Hepatocyte (in vitro differentiated cells): ENCODE results near the gene ZNF75A. TPM values are rescaled to one million over a fixed set of nuclear protein-coding genes. Genes with fewer than 3 reads are reported as not detected.
A peak's percentile ranks its signal among the peaks of the same experiment; 100 is the strongest.

ENCODE experiments used
- DNase-seq: peaks from one replicate; pipeline ENCODE4 v3.0.0-alpha.2; 2016; ENCODE audit warnings: low spot score
- H2AFZ ChIP-seq: fragments of 200-600 bp; sonication (generic); 2 replicates; pipeline ENCODE4 v1.6.0; 2016; ENCODE audit warnings: antibody characterized with exemption, mild to moderate bottlenecking
- H3K27ac ChIP-seq: fragments of 200-600 bp; sonication (generic); 2 replicates; pipeline ENCODE4 v1.5.1; 2016; ENCODE audit warnings: mild to moderate bottlenecking
- H3K27me3 ChIP-seq: fragments of 200-600 bp; sonication (generic); 2 replicates; pipeline ENCODE4 v1.6.1; 2016
- H3K36me3 ChIP-seq: fragments of 200-600 bp; sonication (generic); replicated peaks from 2 replicates; pipeline ENCODE4 v1.5.1; 2016; ENCODE audit warnings: low read depth; ENCODE audit not compliant: insufficient read depth
- H3K4me1 ChIP-seq: fragments of 200-600 bp; sonication (generic); 2 replicates; pipeline ENCODE4 v1.5.1; 2016; ENCODE audit warnings: mild to moderate bottlenecking, moderate library complexity; ENCODE audit not compliant: insufficient read depth
- H3K4me2 ChIP-seq: fragments of 200-600 bp; sonication (generic); 2 replicates; pipeline ENCODE4 v1.6.0; 2016
- H3K4me3 ChIP-seq: fragments of 200-600 bp; sonication (generic); 2 replicates; pipeline ENCODE4 v1.5.1; 2016; ENCODE audit warnings: mild to moderate bottlenecking
- H3K79me2 ChIP-seq: fragments of 200-600 bp; sonication (generic); 2 replicates; pipeline ENCODE4 v1.6.0; 2017; ENCODE audit warnings: mild to moderate bottlenecking
- H3K9me2 ChIP-seq: fragments of 200-600 bp; sonication (generic); replicated peaks from 2 replicates; pipeline ENCODE4 v1.6.0; 2017; ENCODE audit warnings: mild to moderate bottlenecking; ENCODE audit not compliant: insufficient read depth
- H3K9me3 ChIP-seq: fragments of 200-600 bp; sonication (generic); 2 replicates; pipeline ENCODE4 v1.5.1; 2016; ENCODE audit warnings: low read depth, mild to moderate bottlenecking
- H4K20me1 ChIP-seq: fragments of 200-600 bp; sonication (generic); 2 replicates; pipeline ENCODE4 v1.6.0; 2016; ENCODE audit warnings: mild to moderate bottlenecking; ENCODE audit not compliant: insufficient read depth, poor library complexity, severe bottlenecking
- CTCF ChIP-seq: fragments of 200-600 bp; sonication (generic); IDR thresholded peaks from 2 replicates; pipeline ENCODE4 v1.5.1; 2016; ENCODE audit warnings: antibody characterized with exemption, mild to moderate bottlenecking; ENCODE audit not compliant: poor library complexity
- EZH2 ChIP-seq: fragments of 200-600 bp; sonication (generic); IDR thresholded peaks from 2 replicates; pipeline ENCODE4 v1.6.1; 2016; ENCODE audit warnings: antibody characterized with exemption, mild to moderate bottlenecking, borderline replicate concordance
- EZH2phosphoT487 ChIP-seq: fragments of 200-600 bp; sonication (generic); IDR thresholded peaks from one replicate; pipeline ENCODE4 v1.6.1; 2018; ENCODE audit warnings: antibody characterized with exemption, mild to moderate bottlenecking, low read depth, moderate library complexity; ENCODE audit not compliant: unreplicated experiment, severe bottlenecking
- WGBS: methylation state at CpG from one replicate; pipeline ENCODE4 v1.1.6; 2016; ENCODE audit warnings: low lambda C conversion rate; ENCODE audit errors: missing lambda C conversion rate; 5-methylcytosine and 5-hydroxymethylcytosine counted together
- polyA plus RNA-seq: library from polyadenylated mRNA; unstranded; fragments of >200 nt; fragmentation: Nextera tagmentation; extraction: Ambion mirVana; gene quantifications from 2 replicates; pipeline ENCODE4 v1.2.1, GENCODE V29; 2016
- total RNA-seq: library from RNA; depleted of rRNA; stranded (reverse); fragments of >200 nt; gene quantifications from 2 replicates; pipeline ENCODE4 v1.2.3, GENCODE V29; 2014

The ZNF75A gene
- total and polyA plus RNA-seq, 2 experiments from 2014 or later = 24.9 to 25.9 TPM

- no peaks in the 10 kb centered on the region for H3K27me3 ChIP-seq
- H3K9me3 ChIP-seq = peaks cover 56% of the 10 kb centered on the region
These were observed 12.7 kb upstream of the ZNF75A start for GRCh38 chr16:3292604-3293003.

GRCh38 chr16:3295209-3295608, 10.1 kb upstream of the ZNF75A start:
- no peak overlapping the region for H3K4me3 ChIP-seq
- peaks cover 10% of the 10 kb centered on the region for H3K36me3 ChIP-seq
- no peaks in the 10 kb centered on the region for H3K4me1 ChIP-seq
- H2AFZ ChIP-seq = no peak overlapping the region
- H3K27ac ChIP-seq = no peak overlapping the region
- H3K79me2 ChIP-seq = peaks cover 14% of the 10 kb centered on the region
- no peak for TF ChIP-seq EZH2
- no peak for TF ChIP-seq EZH2phosphoT487
- no peak for TF ChIP-seq CTCF
- DNase-seq = no peak
- no peaks in the 10 kb centered on the region for H3K27me3 ChIP-seq
- H3K4me2 ChIP-seq = no peak overlapping the region
- H3K9me3 ChIP-seq = peaks cover 41% of the 10 kb centered on the region
- H4K20me1 ChIP-seq = no peaks in the 10 kb centered on the region
- no peaks in the 10 kb centered on the region for H3K9me2 ChIP-seq
- WGBS = over 99% methylated on average over 27 of the region's 45 CpGs

More at GRCh38 chr16:3292604-3293003, 12.7 kb upstream of the ZNF75A start:
- Histone ChIP-seq H3K4me2 (no peak overlapping the region), H4K20me1 (no peaks in the 10 kb centered on the region), H3K36me3 (peaks cover 24% of the 10 kb centered on the region), H3K27ac (no peak overlapping the region), H3K4me1 (no peaks in the 10 kb centered on the region), H2AFZ (no peak overlapping the region), H3K9me2 (no peaks in the 10 kb centered on the region), H3K79me2 (peaks cover 34% of the 10 kb centered on the region), H3K4me3 (no peak overlapping the region)
- no peak for DNase-seq
- WGBS = 95% methylated on average over 3 of the region's 3 CpGs
- no peak for TF ChIP-seq CTCF
- TF ChIP-seq EZH2 = no peak
- TF ChIP-seq EZH2phosphoT487 = no peak

GRCh38 chr16:3295783-3296182, 9.5 kb upstream of the ZNF75A start:
- Histone ChIP-seq H3K4me1 (no peaks in the 10 kb centered on the region), H3K9me3 (peaks cover 40% of the 10 kb centered on the region), H3K4me3 (no peak overlapping the region), H3K4me2 (no peak overlapping the region), H3K27me3 (no peaks in the 10 kb centered on the region), H3K79me2 (peaks cover 8% of the 10 kb centered on the region), H3K36me3 (peaks cover 5% of the 10 kb centered on the region), H2AFZ (no peak overlapping the region), H3K9me2 (no peaks in the 10 kb centered on the region), H4K20me1 (no peaks in the 10 kb centered on the region), H3K27ac (no peak overlapping the region)
- WGBS = 97% methylated on average over 13 of the region's 13 CpGs
- TF ChIP-seq CTCF (no peak), EZH2phosphoT487 (no peak), EZH2 (no peak)
- DNase-seq = no peak

GRCh38 chr16:3304370-3304769, 927 bp upstream of the ZNF75A start:
- TF ChIP-seq CTCF (no peak), EZH2 (no peak), EZH2phosphoT487 (no peak)
- Histone ChIP-seq H3K27me3 (no peaks in the 10 kb centered on the region), H3K9me3 (peaks cover 65% of the 10 kb centered on the region), H3K4me1 (peaks cover 6% of the 10 kb centered on the region), H2AFZ (peak overlapping the region; percentile 67), H3K4me2 (peak overlapping the region; percentile 99), H3K4me3 (peak overlapping the region; percentile 60), H3K79me2 (peaks cover 24% of the 10 kb centered on the region), H3K9me2 (no peaks in the 10 kb centered on the region), H4K20me1 (no peaks in the 10 kb centered on the region), H3K27ac (peak overlapping the region; percentile 99), H3K36me3 (peaks cover 24% of the 10 kb centered on the region)
- WGBS = 83% methylated on average over 4 of the region's 4 CpGs
- DNase-seq = no peak
